Stimulated activated CD4-positive, alpha-beta T cell treated with anti-CD3 and anti-CD28 coated beads, Interleukin-12 subunit alpha, Interleukin-12 subunit beta, amount 100 ng/mL, for 48 hours (primary cell): ENCODE measurements around the gene ARID5A.

Experiments
- DNase-seq, 3 donors: peaks; one replicate each; pipeline ENCODE4 v3.0.0-alpha.2; 2020; ENCODE audit warnings: low read depth in 2 of 3, low spot score in 1 of 3

ARID5A gene

GRCh38 chr2:96527286-96528005, 9.1 kb upstream of the ARID5A start:
- DNase-seq, result peak; percentile 61 to 71 (median 69)

DNA sequence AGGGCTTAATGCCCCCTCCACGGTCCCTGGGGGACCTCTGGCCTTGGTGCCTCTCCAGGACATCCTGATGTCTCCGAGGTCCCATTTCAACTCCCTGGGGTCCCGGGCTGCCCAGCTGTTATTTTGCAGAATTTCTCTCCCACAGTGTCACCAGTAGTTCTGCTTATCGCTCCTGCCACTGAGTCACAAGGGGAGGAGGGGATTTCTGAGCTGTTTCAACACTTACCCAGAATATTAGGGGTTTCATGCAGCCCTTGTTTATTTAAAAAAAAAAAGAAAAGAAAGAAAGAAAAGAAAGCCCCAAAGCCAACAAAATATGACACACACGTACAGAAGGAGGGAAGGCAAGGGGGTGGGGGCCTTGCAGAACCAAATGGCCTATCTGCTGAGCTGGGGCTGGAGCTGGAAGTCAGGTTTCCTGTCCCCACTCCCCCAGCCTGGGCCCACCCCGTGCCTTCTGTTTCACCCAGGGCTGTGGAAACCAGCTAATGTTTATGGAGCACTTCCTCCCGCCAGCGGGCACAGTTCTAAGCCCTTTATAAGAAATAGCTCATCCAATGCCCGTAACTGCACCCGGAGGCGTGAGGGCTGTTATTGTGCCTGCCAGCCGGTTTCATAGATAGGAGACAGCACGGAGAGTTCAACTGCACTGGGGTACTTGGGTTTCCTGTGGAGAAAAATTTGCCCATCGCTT, 8.4 kb upstream of the ARID5A start:
- peak; percentile 72 to 84 (median 74) for DNase-seq

GRCh38 chr2:96528700-96529375, 7.7 kb upstream of the ARID5A start:
- DNase-seq, result no peak

- DNase-seq, result no peak
Measured at GRCh38 chr2:96529376-96530143, 7.0 kb upstream of the ARID5A start.

- no peak for DNase-seq
Measured at GRCh38 chr2:96530144-96530430, 6.5 kb upstream of the ARID5A start.

- DNase-seq, result no peak
Measured at GRCh38 chr2:96530474-96531357, 5.8 kb upstream of the ARID5A start.

- DNase-seq, result no peak
Measured at GRCh38 chr2:96531366-96531765, 5.2 kb upstream of the ARID5A start.

- DNase-seq, result peak; percentile 74 to 87 (median 86)
Measured at GRCh38 chr2:96531872-96532505, 4.6 kb upstream of the ARID5A start.

GRCh38 chr2:96532641-96533291, 3.8 kb upstream of the ARID5A start:
- DNase-seq, result no peak

DNA sequence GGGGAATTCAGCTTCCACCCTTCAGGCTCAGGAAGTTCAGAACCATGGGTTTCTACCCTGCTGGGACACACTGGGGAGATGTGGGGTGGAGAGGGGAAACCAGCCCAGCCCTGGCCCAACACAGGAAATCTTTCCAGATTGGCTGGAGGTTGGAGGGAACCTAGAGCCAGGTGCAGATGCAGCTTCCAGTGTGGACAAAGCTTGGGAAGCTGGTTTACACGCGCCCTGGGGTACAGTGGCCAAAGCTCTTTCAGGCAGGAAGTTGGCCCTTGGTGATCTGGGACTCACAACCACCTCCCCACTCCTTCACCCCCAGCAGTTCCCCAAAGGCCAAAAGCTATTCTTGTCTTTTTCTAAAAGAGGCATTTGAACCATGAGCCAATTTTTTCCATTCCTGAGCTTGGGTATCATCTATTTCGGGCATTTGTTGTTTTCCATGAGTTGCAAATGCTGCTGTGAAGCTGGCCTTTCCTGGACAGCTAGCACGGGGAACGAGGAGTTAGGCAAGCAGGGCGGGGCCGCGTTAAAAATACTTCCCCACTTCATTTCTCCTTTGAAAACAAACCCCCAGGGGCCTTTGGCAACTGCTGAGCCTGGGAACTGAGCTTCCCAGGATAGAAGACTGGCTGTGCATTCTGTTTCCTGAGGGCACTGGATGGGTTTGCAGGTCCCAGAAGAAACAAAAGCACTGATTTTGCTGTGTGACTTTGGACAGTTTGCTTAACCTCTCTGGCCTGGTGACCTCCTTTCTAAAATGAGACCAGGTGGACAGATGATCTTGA, 3.1 kb upstream of the ARID5A start:
- no peak for DNase-seq

DNA sequence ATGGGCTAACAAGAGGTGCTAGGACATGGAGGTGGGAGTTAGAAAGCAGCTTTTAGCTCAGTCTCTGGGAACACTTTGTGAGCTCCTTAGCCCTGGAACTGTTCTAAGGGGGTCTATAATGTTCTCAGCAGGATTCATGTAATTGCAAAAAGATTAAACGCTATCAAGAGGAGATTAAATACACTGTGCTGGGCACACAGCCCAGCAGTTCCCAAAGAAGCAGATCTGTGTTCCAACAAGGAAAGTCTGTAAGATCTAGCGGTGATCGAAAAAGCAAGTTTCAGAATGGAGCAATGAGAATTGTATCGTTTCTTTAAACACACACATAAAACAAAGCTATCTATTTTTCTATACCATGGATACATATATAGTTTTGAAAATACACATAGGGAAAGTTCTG, 2.4 kb upstream of the ARID5A start:
- DNase-seq, result no peak

DNA sequence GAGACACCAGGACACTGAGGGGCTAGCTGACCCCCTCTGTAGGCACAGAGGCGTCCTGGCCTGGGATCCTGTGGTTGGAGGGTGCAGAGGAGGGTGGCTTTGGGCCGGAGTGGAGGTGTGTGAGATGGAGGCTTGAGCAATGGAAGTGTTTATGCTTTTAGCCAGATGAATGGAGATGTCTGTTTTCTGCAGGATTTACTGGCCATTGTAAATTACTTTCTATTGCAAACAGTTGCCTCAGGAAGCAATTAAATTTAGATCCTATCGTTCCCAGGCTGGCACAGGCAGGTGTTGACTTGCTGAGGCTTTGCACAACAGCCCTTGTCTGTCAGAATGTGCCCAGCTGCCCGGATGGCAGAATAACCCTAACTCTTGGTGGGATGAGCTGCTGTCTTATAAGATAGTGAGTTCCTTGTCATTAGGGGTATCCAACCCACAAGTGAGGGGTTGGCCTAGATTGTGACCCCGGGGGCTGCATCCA, 1.8 kb upstream of the ARID5A start:
- DNase-seq, result no peak

- DNase-seq, result no peak
Measured at GRCh38 chr2:96535331-96535730, 1.2 kb upstream of the ARID5A start.

GRCh38 chr2:96537066-96537733, 648 bp downstream of the ARID5A start:
- DNase-seq, result peak; percentile 72 to 84 (median 84)

GRCh38 chr2:96537734-96538486, 1.4 kb downstream of the ARID5A start:
- no peak for DNase-seq

DNA sequence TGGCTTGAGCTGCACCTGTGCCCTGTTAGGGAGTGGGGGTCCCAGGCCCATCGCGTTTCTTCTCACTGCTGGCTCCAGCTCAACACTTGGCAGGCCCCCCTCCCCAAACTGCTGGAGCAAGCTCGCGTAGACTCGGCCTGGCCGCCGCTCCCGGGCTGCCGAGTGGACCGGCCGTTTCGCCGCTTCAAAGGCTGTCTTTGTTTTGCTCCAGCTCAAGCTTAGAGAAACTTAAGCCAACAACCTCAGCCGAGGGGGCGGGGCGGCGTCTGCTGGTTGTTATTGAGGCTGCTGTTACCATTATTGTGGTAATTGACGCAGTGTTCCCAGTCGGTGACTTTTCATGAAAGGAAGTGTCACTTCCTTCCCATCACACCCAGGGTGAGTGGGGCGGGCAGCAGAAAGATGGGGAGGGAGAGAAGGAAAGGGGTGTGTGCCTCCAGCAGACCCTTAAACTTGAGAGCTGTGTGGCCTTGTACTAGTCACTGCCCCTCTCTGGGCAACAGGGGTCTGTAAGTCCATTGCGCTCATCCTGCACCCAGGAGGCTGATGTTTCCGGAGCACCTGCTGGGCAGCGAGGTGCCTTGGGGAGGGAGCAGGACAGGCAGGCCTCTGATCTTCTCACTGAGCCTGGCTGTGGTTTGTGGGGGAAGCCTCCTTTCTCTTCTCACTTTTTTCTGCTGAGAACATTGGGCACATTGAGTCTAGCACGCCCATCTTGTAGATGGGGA, 2.1 kb downstream of the ARID5A start:
- peak; percentile 83 to 90 (median 86) for DNase-seq
